GM21786 (cell line): ENCODE measurements around the gene ZKSCAN8.
"Not testable (repeated sequence)": the region's sequence is repeated elsewhere in the genome, so short reads cannot be mapped to it uniquely, and the experiment has no call there.

ENCODE experiments used
- ATAC-seq: cut with Tn5 transposase; IDR thresholded peaks from one replicate; pipeline ENCODE4 v1.9.1; 2021; ENCODE audit not compliant: unreplicated experiment

ZKSCAN8 gene

DNA sequence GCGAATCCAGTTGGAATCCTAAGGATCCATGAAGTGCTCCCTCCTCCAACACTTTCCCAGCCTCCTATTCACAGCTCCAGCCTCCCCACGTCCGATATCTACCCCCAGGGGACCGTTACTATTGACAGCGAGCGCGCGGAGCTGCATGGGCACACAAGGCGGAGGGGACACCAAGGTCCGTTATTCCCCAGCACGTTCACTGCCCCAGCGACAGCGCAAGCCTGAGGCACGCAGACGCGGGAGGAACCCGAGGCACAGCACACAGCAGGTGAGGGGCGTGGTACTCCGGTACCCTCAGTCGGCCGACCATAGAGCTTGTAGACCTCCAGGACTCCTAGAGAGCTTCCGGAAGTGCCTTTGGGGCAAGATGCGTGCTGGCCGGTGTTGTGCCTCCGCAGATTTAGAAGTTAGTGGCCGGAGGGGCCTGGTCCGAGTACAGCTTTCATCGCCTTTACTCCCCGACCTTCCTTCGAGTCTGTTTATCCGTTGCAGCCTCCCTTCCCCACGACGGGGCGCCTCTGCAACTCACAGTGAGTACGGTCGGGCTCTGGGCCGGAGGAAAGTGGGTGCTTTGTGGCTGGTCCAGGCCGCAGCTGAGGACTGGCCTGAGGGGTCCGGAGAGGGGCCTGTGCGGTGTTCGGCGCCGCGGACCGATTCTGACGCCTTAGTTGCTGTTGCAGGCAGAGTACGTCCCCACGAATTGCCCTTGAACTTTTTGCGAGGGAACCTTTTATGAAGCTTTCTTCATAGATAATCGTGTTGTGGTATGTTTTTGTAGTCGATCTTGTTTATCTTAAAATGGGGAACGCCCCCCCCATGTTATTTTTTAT, at the start of gene ZKSCAN8:
ZKSCAN8 (plus strand) TSS at position 384 of the 830 bp plus-strand sequence. CDS start 6,525 bp downstream, outside the sequence.
- peak; percentile 82 for ATAC-seq

DNA sequence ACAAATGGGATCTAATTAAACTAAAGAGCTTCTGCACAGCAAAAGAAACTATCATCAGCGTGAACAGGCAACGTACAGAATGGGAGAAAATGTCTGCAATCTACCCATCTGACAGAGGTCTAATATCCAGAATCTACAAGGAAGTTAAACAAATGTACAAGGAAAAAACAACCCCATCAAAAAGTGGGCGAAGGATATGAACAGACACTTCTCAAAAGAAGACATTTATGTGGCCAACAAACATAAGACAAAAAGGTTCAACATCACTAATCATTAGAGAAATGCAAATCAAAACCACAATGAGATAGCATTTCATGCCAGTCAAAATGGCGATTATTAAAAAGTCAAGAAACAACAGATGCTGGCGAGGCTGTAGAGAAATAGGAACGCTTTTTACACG, 39.5 kb upstream of the ZKSCAN8 start:
- not testable (repeated sequence) for ATAC-seq

DNA sequence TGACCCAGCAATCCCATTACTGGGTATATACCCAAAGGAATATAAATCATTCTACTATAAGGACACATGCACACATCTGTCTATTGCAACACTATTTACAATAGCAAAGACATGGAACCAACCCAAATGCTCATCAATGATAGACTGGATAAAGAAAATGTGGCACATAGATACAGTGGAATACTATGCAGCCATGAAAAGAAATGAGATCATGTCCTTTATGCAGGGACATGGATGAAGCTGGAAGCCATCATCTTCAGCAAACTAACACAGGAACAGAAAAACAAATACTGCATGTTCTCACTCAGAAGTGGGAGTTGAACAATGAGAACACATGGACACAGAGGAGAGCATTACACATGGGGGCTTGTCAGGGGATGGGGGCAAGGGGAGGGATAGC, 39.0 kb upstream of the ZKSCAN8 start:
- ATAC-seq: not testable (repeated sequence)

DNA sequence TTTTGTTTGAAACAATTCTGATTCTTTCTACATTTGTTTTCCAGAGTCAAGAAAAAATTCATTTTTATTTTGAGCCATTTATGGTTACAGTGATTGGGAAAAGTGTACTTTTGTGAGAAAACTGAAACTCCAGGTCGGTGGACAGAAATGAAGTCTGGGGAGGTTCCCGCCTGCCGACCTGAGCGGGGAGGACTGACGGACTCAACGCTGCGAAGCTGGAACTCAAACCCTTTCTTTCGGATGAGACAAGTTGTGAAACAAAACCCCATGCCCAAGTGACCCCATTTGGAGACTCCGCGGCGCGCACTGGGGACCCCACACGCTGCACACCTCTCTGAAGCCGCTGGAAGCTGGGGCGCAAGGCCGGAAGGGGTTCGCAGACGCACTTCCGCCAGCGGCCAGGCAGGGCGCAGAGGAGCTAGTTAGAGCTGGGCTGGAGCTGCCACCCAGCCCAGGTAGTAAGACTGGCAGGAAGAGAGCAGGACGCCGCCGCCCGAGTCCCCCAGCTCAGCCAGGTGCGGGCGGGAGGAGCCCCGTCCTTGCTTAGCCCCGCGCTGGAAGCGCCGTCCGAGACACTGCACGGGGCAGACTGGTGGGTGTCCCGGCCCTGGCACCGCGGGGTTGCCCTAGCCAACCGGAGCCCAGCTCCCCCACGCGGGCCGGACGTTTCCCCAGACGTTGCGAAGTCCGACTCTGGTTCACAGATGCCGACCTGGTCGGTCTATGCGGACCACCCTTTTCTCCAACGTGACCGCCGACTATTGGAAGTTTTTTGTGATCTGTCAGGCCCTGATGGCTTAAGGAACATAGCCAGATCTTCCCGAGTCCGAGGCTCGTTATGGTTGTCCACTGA, 37.1 kb upstream of the ZKSCAN8 start:
- ATAC-seq: peak; percentile 99

DNA sequence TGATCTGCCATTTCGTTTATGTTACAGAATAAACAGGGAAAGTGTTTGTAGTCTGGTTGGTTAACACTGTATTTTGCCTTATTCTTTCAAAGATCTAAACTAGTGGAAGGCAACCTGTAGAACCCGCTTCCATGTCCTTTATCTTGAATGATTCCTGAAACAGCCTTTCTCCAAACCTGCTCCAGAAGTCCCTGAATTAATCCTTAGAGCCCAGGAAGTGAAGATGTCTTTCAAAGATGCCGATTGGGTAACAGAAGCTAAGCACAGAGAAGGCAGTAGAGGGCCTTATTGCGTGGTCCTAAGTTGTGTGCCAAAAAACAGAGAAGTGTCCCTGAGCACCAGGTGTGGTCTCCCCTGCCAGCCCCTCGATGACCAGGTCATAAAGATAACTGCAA, 36.4 kb upstream of the ZKSCAN8 start:
- ATAC-seq: peak; percentile 20

DNA sequence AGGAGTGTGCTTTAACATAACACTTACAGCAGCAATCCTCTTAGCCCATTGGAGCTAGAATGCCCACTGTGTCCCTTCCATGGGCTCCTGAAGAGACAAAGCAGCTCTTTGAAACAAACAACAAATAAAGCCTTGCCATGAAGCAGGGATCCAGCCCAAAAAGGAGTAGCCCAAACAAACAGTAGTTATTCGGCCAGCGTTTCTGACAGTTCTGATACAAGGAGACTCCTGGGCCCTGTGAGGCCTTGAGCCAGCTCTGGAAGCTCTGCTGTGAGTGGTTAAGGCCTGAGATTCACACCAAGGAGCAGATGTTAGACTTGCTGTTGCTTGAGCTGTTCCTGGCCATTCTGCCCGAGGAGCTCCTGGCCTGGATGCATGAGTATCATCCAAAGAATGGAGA, 34.2 kb upstream of the ZKSCAN8 start:
- ATAC-seq: no peak

DNA sequence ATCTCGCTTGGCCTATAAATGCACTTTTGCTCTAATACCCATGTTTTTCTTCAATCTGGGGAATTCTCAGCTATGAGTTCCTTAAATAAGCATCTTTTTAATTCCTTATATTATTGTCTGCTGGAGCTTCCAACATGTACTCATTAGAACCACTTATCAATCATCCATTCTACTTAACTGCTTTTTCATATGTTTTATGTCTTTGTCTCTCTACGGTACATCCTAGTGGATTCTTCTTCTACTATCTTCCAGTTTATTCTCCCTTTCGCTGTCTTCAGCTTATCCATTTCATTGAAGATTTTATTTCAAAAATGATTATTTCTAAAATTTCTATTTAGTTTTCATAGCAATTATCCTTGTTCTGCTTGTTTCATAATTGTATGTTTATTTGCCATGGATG, 29.7 kb upstream of the ZKSCAN8 start:
- no peak for ATAC-seq

DNA sequence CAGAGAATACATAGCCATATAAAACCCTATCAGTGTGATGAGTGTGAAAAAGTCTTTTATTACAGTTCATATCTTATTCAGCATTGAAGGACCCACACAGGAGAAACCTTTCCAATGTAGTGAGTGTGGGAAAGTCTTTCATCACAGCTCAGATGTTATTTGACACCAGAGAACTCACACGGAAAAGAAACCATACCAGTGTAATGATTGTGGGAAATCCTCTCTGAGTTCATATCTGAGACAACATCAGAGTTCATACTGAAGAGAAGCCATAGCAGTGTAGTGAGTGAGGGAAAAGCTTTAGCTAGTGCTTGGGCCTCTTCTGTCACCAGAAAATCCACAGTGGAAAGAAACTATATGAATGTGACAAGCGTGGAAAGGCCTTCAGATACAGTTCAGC, 25.9 kb upstream of the ZKSCAN8 start:
- ATAC-seq: no peak

DNA sequence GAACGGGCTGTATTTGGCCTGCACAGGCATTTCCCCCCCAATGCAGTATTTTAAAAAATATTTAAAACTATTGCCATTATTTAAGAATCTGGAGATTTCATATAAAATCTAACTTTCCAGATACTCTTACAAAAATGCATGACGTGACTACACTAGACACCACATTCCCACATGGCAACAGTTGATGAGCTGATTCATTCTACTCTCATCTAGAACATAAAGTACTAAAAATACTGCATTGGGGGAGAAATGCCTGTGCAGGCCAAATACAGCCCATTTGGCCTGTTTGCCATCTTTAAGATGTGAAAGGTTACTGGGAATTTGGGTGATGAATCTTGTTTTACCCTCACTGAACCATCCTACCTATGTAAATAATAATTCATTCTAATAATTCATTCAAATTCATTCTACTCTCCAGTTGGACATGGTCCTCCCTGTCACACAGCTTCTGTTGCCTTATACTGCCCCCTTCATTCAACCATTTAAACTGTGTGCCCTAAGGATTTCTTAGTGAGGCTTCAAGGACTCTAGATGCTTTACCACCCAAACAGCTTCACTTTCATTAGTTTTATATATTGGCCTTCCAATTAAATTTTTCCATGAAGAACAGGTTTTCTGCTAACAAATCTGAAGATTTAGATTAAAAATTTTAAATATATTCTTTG, 24.2 kb upstream of the ZKSCAN8 start:
- ATAC-seq: no peak

DNA sequence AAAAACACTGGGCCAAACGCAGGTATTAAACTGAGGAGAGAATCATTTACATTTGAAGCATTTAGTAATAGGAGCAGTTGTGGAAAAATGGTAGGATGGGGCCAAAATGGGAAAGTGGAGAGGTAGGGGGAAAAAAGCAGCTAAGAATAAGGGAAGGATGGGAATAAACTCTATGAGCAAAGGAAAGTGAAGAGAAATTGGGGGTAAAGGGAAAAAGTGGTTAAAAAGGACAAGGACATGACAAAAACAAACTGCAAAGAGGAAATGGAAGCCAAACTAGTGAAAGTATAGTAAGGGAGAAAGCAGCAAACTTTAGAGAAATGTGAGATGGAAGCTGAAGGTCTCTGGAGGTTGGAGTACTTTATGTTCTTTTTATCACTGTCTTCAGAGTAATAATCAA, 23.5 kb upstream of the ZKSCAN8 start:
- ATAC-seq: no peak

DNA sequence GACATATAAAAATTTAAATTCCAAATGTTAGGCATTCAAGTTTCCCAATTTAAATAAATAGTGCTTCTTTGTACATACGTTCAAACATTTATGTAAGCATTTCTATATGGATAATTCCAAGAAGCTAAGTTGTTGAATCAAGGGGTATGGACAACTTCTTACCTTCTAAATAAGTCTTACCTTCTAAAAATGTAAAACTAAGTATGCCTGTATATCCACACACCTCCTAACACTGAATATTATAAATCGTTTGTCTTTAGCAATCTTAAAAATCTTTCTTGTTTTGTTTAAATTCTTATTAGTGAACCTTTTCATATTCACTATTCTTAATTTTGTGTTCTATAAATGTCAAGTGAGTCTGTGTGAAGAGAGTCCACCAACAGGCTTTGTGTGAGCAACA, 19.8 kb upstream of the ZKSCAN8 start:
- ATAC-seq: no peak

DNA sequence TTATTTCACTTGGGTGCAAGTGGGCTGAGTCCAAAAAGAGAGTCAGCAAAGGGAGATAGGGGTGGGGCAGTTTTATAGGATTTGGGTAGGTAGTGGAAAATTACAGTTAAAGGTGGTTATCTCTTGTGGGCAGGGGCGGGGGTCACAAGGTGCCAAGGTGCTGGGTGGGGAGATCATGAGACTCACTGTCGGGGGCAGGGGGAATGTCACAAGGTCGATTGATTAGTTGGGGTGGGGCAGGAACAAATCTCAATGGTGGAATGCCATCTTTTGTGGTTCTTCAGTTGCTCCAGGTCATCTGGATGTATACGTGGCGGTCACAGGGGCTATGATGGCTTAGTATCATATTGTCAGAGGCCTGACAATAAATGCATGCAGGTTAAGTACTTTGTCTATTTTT, 19.4 kb upstream of the ZKSCAN8 start:
- ATAC-seq: not testable (repeated sequence)

DNA sequence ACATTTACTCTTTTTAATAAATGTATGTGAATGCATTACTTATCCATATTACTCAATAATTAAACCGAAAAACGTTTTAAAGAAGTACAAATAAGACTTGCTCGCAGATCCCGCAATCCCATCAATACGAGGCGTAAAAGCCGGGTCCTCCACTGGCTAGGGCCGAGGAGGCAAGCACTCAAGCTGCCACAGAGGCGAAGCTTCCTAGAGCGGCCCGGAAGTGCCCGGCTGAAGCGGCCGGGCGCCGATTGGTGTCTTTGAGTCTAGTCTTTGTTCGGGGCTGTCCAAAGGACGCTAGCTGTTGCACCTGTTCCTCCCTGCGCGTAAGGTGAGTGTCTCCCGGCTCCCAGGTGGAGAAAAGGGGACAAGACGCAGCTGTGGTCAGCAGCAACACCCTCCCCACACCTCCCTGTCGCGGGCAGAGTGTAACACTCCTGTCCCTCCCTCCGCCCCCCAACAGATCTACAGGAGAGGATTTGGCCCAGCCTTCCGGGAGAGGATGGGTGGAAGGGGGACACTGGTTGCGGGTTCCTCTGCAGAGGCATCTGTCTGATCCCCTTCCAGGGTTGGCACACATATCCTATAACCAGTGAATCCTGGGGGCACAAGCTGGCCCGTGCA, 17.2 kb upstream of the ZKSCAN8 start, which contains the start of gene ZSCAN16:
ZSCAN16 (plus strand) TSS at position 260 of the 621 bp plus-strand sequence. CDS start 835 bp downstream, outside the sequence.
- ATAC-seq: peak; percentile 95

DNA sequence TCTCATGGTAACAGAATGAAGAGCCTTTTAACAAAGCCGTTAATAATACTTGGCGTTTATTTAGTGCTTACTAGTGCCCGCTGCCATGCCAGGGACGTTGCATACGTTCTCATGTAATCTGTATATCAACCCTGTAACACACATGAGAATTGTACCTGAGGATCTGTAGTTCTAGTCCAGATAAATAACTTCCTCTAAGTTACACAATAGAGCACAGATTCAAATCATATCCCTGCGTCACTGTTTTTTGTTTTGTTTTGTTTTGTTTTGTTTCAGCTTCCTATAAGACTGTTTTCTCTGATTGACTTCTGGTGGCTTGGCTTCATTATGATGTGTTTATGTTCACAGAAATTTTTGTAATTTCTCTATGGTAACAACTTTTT, 16.7 kb upstream of the ZKSCAN8 start:
- ATAC-seq: peak; percentile 7

DNA sequence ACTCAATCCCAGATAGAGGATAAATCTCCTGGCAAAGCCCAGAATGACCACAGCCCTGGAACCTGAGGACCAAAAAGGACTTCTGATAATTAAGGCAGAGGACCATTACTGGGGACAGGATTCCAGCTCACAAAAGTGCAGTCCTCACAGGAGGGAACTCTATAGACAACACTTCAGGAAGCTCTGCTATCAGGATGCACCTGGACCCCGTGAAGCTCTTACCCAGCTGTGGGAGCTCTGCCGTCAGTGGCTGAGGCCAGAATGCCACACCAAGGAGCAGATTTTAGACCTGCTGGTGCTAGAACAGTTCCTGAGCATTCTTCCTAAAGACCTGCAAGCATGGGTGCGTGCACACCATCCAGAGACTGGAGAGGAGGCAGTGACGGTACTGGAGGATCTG, 16.3 kb upstream of the ZKSCAN8 start:
- ATAC-seq: no peak

DNA sequence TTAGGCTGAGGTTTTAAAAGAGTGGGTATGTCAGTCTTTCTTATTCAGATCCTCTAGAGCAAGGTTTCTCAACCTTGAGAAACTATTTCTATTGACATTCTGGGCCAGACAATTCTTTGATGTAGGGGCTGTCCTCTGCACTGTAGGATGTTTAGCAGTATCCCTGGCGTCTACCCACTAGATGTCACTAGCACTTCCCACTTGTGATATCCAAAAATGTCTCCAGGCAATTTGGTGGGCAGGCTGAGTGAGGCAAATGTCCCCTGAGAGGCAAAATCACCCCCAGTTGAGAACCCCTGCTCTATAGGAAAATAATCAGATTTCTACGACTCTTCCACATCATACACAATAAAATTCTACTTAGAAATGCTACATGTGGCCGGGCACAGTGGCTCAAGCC, 7.7 kb upstream of the ZKSCAN8 start:
- no peak for ATAC-seq

DNA sequence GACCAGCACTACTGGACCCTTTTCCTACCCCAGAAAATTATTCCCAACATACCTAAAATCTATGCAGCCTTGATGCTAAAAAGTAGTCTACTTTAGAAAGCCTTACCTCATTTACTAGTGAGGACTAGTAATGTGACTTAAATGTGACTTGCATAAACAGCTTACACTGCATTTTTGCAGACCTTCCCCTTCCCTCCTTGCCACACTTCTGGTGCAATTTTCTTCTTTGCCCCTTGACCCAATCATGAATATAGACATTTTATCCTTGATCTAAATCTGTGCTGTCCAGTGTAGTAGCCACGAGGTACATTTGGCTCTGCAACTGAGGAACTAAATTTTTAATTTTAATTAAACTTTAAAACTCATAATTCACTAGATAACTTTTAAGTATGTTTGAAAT, 7.0 kb upstream of the ZKSCAN8 start:
- no peak for ATAC-seq

DNA sequence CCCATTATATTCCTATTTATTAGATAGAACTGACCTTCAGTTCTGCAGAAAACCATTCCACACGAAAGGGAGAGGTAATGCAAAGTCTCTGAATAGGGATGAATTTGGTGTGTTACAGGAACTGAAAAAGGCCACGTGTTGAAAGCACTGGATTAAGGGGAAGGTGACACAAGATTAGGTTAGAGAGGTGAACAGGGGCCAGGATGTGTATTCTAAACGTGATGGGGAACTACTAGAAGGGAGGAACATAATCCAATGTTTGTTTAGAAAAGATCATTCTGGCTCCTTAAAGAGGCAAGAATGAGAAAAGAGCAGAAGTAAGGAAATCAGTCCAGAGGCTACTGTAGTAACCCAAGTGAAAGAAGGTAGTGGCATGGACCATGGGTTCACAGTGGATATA, 6.3 kb upstream of the ZKSCAN8 start:
- ATAC-seq: no peak

DNA sequence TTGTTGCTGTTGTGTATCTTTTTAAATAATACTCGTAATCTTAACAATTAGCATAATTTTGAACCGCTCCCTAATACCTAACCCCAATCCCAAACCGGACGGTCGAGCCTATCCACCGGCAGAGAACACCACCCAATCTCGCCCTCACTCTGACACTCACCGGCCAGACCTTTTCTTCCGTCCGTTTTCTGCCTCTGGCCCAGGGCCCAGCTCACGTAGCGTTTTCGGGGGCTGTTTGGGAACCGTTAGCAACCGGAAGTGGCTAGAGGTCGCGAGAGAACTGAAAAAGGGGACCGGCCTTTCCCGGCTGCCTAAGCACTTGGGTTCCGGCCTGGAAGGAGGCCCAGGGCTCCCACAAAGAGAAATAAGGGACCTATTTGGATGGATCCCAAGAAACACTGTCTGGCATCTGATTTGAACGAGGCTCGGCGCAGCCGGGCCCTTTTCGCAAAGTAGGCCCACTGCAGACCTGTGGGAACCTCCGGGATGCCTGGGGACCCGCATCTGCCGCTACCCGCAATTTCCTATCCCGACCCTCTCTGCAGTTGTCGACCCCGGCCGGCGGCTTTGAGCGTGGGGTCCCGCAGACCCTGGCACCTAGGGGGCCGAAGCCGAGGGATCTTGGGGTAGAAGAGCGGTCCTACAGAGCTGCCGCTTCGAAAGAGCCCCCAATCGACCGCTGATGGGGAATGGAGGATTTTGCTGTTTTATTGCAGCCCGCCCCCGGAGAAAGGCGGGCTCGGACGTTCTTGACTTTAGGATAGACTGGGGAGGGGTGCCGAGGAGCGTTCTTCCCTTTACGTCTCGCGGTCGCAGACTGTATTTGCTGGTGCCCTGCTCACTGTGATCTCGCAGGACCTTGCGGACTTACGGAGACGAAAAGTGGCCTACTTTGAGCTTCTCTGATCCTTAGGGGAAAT, 4.8 kb upstream of the ZKSCAN8 start:
- peak; percentile 45 for ATAC-seq

DNA sequence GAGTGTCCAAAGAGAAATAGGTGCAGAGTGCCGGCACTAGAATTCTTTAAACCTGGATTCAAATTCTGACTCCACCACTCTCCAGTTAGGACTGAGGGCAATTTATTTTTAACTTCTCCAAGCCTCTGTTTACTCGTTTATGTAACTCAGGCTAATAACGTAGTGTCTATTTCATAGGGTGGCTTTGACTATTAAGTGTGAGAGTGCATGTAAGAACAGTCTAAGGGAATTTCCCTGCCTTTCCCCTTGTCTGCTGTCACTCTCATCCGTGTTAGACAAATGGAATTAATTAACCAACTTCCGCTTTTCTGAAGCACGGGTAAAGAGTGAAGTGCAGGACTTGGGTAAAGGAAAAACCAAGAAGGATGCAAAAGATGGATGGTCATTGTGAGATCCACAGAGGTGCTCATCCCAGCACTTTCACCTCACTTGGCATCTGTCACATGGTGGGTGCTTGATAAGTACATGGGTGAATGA, 4.1 kb upstream of the ZKSCAN8 start:
- no peak for ATAC-seq
